Type B pancreatic cell (in vitro differentiated cells): ENCODE data around the gene OSBPL2. TPM values are rescaled to one million over a fixed set of nuclear protein-coding genes. Genes with fewer than 3 reads are reported as not detected.

ENCODE experiments used
- DNase-seq: peaks from one replicate; pipeline ENCODE4 v3.0.0; 2021; ENCODE audit warnings: mixed read lengths; ENCODE audit not compliant: unreplicated experiment; ENCODE audit errors: extremely low spot score
- H3K27ac Mint-ChIP-seq: 2 replicates; pipeline ENCODE4 v1.8.0; 2021; ENCODE audit warnings: mild to moderate bottlenecking, mixed read lengths
- H3K27me3 Mint-ChIP-seq: 2 replicates; pipeline ENCODE4 v1.8.0; 2021; ENCODE audit warnings: mixed read lengths
- H3K36me3 Mint-ChIP-seq: 2 replicates; pipeline ENCODE4 v1.8.0; 2021; ENCODE audit warnings: mixed read lengths
- H3K4me1 Mint-ChIP-seq: one replicate; pipeline ENCODE4 v1.8.0; 2021; ENCODE audit warnings: mixed read lengths; ENCODE audit not compliant: unreplicated experiment
- H3K4me3 Mint-ChIP-seq: 2 replicates; pipeline ENCODE4 v1.8.0; 2021; ENCODE audit warnings: mild to moderate bottlenecking, mixed read lengths
- H3K9me3 Mint-ChIP-seq: 2 replicates; pipeline ENCODE4 v1.8.0; 2021; ENCODE audit warnings: mixed read lengths
- total RNA-seq: library from RNA; stranded (reverse); gene quantifications from 2 replicates; pipeline ENCODE4 v1.2.1, GENCODE V29; 2021; ENCODE audit warnings: low replicate concordance
- TF ChIP-seq, protein P1 (sequence below): fragments of 200-600 bp; sonication (generic); conservative IDR thresholded peaks from 2 replicates; pipeline ENCODE4 v1.5.0; 2021; ENCODE audit warnings: antibody characterized with exemption, mild to moderate bottlenecking

Gene OSBPL2
- total RNA-seq, 1 donor from 2014 or later = 43.7 TPM

DNA sequence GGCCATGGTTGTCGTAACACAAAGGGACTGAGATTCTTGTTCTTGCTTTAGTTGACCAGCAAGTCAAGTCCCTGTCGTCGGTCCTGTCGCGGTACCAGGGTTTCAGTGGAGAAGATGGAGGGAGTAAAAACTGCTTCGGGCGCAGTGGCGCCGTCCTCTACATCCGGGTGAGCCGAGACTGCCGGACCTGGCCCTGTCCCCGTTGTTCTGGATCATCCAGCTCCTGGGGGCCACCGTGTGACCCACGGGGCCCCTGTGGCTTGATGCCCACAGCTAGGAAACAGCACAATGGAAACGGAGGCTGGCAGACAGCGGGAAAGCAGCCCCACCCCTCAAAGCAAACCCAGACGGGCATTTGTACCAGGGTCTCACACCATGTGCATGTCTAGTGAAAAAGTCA, 40.5 kb upstream of the OSBPL2 start:
- TF ChIP-seq, protein P1, sequence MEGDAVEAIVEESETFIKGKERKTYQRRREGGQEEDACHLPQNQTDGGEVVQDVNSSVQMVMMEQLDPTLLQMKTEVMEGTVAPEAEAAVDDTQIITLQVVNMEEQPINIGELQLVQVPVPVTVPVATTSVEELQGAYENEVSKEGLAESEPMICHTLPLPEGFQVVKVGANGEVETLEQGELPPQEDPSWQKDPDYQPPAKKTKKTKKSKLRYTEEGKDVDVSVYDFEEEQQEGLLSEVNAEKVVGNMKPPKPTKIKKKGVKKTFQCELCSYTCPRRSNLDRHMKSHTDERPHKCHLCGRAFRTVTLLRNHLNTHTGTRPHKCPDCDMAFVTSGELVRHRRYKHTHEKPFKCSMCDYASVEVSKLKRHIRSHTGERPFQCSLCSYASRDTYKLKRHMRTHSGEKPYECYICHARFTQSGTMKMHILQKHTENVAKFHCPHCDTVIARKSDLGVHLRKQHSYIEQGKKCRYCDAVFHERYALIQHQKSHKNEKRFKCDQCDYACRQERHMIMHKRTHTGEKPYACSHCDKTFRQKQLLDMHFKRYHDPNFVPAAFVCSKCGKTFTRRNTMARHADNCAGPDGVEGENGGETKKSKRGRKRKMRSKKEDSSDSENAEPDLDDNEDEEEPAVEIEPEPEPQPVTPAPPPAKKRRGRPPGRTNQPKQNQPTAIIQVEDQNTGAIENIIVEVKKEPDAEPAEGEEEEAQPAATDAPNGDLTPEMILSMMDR = no peak
- Mint-ChIP-seq H3K27me3 (no peaks in the 10 kb centered on the region), H3K9me3 (no peaks in the 10 kb centered on the region), H3K4me1 (no peaks in the 10 kb centered on the region), H3K36me3 (peaks cover 20% of the 10 kb centered on the region), H3K4me3 (no peak overlapping the region), H3K27ac (no peak overlapping the region)
- DNase-seq = no peak

GRCh38 chr20:62198496-62198895, 39.8 kb upstream of the OSBPL2 start:
- TF ChIP-seq, protein P1 = no peak
- Mint-ChIP-seq H3K9me3 (no peaks in the 10 kb centered on the region), H3K36me3 (peaks cover 20% of the 10 kb centered on the region), H3K4me1 (no peaks in the 10 kb centered on the region), H3K27ac (no peak overlapping the region), H3K4me3 (no peak overlapping the region), H3K27me3 (no peaks in the 10 kb centered on the region)
- no peak for DNase-seq

DNA sequence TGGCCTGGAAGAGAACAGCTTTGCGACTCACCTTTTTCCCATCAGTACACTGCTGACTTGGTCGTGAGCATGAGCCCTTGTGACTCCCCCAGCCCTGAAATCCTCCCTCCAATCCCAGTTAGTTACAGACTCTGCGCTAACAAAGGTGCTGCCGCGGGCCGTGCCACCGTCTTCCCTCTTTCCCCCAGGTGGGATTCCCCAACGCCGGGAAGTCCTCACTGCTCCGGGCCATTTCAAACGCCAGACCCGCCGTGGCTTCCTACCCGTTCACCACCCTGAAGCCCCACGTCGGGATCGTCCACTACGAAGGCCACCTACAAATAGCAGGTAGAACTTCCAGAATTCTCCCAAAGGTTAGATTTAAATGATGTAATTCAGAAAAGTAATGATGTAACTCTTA, 39.4 kb upstream of the OSBPL2 start:
- TF ChIP-seq, protein P1 = no peak
- Mint-ChIP-seq H3K27ac (no peak overlapping the region), H3K4me1 (no peaks in the 10 kb centered on the region), H3K36me3 (peaks cover 20% of the 10 kb centered on the region), H3K27me3 (no peaks in the 10 kb centered on the region), H3K9me3 (no peaks in the 10 kb centered on the region), H3K4me3 (no peak overlapping the region)
- no peak for DNase-seq

DNA sequence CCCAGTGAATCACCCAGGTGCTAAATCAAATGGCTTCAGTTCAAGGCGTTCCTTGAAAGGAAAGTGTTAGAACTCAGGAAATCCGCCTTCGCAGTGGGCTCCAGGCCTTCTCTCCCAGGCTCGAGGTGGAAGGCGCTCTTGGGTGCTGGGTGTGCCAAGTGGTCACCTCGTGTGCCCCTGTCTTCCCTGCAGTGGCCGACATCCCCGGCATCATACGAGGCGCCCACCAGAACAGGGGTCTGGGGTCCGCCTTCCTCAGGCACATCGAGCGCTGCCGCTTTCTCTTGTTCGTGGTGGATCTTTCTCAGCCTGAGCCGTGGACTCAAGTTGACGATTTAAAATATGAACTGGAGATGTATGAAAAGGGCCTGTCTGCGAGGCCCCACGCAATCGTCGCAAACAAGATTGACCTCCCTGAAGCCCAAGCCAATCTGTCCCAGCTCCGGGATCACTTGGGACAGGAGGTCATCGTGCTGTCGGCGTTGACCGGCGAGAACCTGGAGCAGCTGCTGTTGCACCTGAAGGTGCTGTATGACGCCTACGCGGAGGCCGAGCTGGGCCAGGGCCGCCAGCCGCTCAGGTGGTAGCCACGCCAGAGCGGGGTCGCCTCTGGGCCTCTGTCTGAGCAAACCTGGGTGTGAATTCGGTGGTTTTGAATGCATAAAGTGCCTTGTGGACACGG, 37.7 kb upstream of the OSBPL2 start:
- no peaks in the 10 kb centered on the region for H3K4me1 Mint-ChIP-seq
- no peak overlapping the region for H3K4me3 Mint-ChIP-seq
- H3K27ac Mint-ChIP-seq = no peak overlapping the region
- peaks cover 18% of the 10 kb centered on the region for H3K36me3 Mint-ChIP-seq
- TF ChIP-seq, protein P1 = no peak
- no peak for DNase-seq
- H3K9me3 Mint-ChIP-seq = no peaks in the 10 kb centered on the region
- no peaks in the 10 kb centered on the region for H3K27me3 Mint-ChIP-seq

DNA sequence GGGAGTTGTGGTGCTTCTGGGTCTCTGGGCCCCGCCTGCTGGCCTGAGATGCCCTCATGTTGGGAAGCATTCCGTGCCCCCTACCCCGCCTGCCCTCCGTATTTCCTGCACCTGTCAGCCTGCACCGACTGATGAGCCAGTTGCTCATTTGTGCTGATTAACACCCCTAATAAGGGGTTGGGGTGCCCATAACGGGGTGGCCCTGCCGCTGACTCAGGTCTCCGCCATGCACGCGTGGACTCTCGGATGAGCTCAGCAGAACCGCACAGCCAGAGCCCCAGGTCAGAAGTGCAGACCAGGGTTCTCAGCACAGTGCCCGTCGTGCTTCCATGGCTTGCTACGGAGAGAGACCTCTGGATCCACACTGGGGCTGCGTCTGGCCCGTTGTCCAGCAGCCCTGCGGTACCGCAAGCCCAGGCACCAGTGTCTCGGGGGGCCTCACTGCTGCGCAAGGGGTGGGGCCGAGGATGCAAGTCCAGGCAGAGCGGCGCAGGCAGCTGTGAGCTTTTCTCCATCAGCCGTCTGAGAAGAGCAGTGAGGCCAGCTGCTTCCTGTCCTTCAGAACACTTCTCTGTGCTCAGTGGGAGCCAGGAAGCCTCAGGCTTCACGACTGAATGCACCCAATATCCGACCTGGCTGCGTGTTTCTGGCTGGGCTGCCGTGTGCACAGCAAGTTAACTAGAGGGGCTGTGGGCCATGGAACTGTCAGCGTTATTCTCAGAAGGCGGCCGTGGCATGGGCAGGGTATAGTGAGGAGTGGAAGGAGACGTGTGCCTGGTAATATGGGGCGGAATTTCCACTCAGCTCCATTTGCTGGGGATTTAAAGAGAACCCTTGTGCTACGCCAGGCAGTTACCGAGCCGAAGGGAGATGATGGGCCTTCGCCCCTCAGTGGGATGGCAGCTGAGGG, 36.9 kb upstream of the OSBPL2 start:
- no peaks in the 10 kb centered on the region for H3K4me1 Mint-ChIP-seq
- no peak for DNase-seq
- H3K27ac Mint-ChIP-seq = no peak overlapping the region
- H3K27me3 Mint-ChIP-seq = no peaks in the 10 kb centered on the region
- TF ChIP-seq, protein P1 = no peak
- H3K9me3 Mint-ChIP-seq = no peaks in the 10 kb centered on the region
- H3K36me3 Mint-ChIP-seq = peaks cover 16% of the 10 kb centered on the region
- no peak overlapping the region for H3K4me3 Mint-ChIP-seq
